Measurements from ENCODE around the gene ABCA5.
A peak's percentile ranks its signal among the peaks of the same experiment; 100 is the strongest.

Gene ABCA5

DNA sequence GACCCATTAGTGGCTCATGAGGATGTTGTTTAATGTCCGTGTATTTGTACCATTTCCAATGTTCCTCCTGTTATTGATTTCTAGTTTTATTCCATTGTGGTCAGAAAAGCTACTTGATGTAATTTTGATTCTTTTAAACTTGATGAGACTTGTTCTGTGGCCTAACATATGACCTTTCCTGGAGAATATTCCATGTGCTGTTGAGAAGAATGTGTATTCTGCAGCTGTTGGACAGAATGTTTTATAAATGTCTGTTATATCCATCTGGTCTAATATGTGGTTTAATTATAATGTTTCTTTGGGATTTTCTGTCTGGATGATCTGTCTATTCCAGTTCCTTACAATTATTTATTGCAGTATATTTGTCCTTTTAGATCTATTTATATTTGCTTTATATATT lies 95.4 kb downstream of the ABCA5 start:
- no peak overlapping the region for H3K27ac ChIP-seq
- H3K4me3 ChIP-seq: no peak overlapping the region

DNA sequence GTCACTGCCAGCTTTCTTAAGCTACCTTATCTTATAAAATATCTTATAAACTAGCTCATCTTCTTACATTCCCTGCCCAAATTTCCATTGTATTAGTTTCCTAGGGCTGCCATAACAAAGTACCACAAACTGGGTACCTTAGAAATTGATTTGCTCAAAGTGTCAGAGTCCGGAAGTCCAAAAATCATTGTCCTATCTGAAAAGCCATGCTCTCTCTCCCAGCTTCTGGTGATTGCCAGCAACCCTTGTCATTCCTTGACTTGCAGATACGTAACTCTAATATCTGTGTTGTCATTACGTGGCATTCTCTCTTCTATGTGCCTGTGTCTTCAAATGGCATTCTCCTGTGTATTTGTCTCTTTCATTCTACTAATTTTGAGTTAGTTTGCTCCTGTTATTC lies 96.0 kb downstream of the ABCA5 start:
- Histone ChIP-seq H3K27ac (no peak overlapping the region), H3K4me3 (no peak overlapping the region)
- DNase-seq (ENCODE audit: low spot score): no peak
- TF ChIP-seq, protein P1, sequence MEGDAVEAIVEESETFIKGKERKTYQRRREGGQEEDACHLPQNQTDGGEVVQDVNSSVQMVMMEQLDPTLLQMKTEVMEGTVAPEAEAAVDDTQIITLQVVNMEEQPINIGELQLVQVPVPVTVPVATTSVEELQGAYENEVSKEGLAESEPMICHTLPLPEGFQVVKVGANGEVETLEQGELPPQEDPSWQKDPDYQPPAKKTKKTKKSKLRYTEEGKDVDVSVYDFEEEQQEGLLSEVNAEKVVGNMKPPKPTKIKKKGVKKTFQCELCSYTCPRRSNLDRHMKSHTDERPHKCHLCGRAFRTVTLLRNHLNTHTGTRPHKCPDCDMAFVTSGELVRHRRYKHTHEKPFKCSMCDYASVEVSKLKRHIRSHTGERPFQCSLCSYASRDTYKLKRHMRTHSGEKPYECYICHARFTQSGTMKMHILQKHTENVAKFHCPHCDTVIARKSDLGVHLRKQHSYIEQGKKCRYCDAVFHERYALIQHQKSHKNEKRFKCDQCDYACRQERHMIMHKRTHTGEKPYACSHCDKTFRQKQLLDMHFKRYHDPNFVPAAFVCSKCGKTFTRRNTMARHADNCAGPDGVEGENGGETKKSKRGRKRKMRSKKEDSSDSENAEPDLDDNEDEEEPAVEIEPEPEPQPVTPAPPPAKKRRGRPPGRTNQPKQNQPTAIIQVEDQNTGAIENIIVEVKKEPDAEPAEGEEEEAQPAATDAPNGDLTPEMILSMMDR (IDR thresholded peaks at IDR 0.05): no peak

More for the DNA sequence above, 95.4 kb downstream of the ABCA5 start:
- DNase-seq (ENCODE audit: low spot score): no peak
- TF ChIP-seq, protein P1 (IDR thresholded peaks at IDR 0.05): no peak

DNA sequence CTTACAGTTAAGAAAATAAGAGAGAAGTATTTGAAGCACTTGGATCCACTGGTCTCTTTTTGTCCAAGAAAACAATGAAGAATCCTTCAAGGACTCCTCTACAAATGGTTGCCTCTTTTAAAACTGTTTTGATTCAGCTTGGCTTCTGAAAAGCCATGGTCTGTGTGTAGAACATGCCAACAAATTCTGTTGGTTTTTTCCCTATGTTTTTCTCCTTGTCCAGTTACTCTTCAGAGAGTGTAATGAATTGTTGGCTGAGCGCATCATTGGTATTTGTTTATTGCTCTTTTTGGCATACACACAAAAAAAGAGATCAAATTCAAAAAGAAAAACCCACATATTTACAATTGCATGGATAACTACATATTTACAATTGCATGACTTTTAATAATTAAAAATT lies 98.4 kb downstream of the ABCA5 start, which contains the start of gene ABCA10:
ABCA10 (minus strand) TSS at position 249 of the 400 bp plus-strand sequence. CDS start 3,466 bp downstream, outside the sequence.
- peak within 1 kb of the TSS; percentile 9 for H3K4me3 ChIP-seq
- no peak for DNase-seq (ENCODE audit: low spot score)
- TF ChIP-seq, protein P1 (IDR thresholded peaks at IDR 0.05): no peak
- no peak within 1 kb of the TSS for H3K27ac ChIP-seq

DNA sequence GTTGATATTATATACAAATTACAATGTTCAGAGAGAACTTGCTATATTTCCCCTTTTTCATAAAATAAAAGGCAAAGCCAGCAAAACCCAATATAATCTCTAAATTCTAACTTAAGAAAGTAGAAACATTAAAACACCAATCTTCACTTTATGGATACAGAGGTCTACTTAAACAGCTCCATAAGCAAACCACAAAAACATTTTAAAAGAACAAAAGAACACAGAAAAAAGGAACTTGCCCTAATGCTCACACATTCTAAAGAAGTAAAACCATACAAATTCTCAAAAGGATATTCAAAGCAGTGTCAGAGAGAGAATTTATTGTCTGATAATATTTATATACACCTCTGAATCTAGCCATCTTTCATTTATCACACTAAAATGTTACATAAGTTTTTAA lies 98.9 kb downstream of the ABCA5 start:
- Histone ChIP-seq H3K4me3 (peak overlapping the region; percentile 9), H3K27ac (no peak overlapping the region)
- TF ChIP-seq, protein P1 (IDR thresholded peaks at IDR 0.05): no peak
- DNase-seq (ENCODE audit: low spot score): no peak

DNA sequence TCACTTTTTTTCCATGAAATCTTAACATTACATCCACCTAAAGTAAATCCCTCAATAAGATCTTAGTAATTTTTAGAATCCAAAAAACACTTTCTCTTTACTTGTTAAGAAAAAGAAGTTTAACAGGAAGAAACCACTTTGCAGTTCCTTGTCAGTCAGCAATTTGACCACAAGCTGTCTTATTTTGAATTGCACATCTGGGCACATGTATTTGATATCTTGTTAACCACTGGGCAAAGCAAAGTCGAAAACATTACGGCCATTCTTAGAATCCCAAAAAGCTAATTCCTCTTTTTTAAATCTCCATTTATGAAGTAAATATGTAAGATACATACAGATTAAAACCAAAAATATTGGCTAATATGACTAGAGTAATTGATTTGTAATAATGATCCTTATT lies 99.4 kb downstream of the ABCA5 start:
- peak overlapping the region; percentile 9 for H3K4me3 ChIP-seq
- H3K27ac ChIP-seq: no peak overlapping the region
- TF ChIP-seq, protein P1 (IDR thresholded peaks at IDR 0.05): no peak
- no peak for DNase-seq (ENCODE audit: low spot score)

DNA sequence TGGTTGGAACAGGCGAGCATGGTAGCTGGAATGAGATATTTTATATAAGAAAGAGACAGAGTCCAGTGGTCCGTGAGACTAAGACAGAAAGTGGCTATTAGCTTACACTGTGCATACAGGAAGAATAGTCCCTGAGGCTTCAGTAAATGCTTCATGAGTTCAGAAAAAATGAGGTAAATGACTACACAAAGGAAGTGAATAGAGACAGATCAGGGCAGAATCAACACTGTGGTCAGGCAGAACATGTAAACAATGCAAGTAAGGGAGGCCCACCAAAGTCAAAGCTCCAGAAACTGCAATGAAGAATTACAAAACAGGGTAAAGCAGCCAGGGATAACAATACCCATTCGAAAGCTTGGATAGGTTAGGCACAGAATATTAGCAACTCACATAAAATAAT lies 103.1 kb downstream of the ABCA5 start:
- TF ChIP-seq, protein P1 (IDR thresholded peaks at IDR 0.05): no peak
- no peak for DNase-seq (ENCODE audit: low spot score)
- H3K27ac ChIP-seq: no peak overlapping the region
- H3K4me3 ChIP-seq: no peak overlapping the region

DNA sequence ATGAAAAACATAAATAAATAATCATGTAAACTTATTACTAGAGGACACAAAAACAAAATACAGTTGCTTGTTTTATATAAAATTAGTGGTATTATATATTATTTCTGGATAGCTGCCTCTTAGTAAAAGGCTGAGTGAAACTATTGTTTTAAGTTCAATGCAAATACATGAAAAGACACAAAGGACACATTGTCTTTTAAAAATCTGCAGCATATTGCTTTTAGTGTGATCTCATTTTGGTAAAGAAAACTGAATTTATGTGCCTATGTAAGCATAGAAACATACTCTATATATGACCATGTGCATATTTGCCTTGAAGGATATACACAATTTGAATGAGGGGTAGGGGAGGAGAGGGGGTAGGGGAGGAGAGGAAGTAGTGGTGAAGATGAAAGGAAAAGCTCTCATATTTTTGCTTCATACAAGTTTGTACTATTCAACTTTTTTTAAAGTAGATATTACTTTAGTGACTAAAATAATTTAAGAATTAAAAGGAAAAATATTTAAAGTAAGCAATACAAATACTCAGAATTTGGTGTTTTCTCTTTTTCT lies 104.2 kb downstream of the ABCA5 start:
- no peak for DNase-seq (ENCODE audit: low spot score)
- no peak overlapping the region for H3K4me3 ChIP-seq
- no peak overlapping the region for H3K27ac ChIP-seq
- TF ChIP-seq, protein P1 (IDR thresholded peaks at IDR 0.05): no peak
